Liver (tissue), 9 donors: ENCODE results near the gene OR10J4. TPM values are rescaled to one million over a fixed set of nuclear protein-coding genes. Genes with fewer than 3 reads are reported as not detected.

ENCODE experiments used
- DNase-seq: peaks from one replicate; pipeline ENCODE4 v3.0.0-alpha.2; 2017; ENCODE audit warnings: low spot score
- H3K27ac ChIP-seq, 2 donors: one replicate each; pipeline ENCODE4 v1.7.0; 2013; ENCODE audit warnings: inconsistent platforms in 2 of 2, low read length in 2 of 2, control low read depth in 1 of 2, low read depth in 1 of 2, mild to moderate bottlenecking in 1 of 2
- H3K27me3 ChIP-seq, 4 donors: one replicate each; pipeline versions ENCODE4 v1.6.1 to v1.7.0; 2013; ENCODE audit warnings: low read length in 3 of 4, inconsistent platforms in 1 of 4, mild to moderate bottlenecking in 1 of 4, moderate library complexity in 1 of 4; ENCODE audit not compliant: control insufficient read depth in 4 of 4, insufficient read depth in 4 of 4
- H3K36me3 ChIP-seq, 4 donors: one replicate each; pipeline versions ENCODE4 v1.6.1 to v1.7.0; 2013; ENCODE audit warnings: low read length in 3 of 4, mild to moderate bottlenecking in 3 of 4, low read depth in 1 of 4, moderate library complexity in 1 of 4; ENCODE audit not compliant: control insufficient read depth in 4 of 4, insufficient read depth in 3 of 4
- H3K4me1 ChIP-seq, 4 donors: one replicate each; pipeline versions ENCODE4 v1.6.1 to v1.7.0; 2013; ENCODE audit warnings: low read length in 3 of 4, mild to moderate bottlenecking in 3 of 4, moderate library complexity in 1 of 4; ENCODE audit not compliant: control insufficient read depth in 4 of 4, insufficient read depth in 4 of 4
- H3K4me3 ChIP-seq, 3 donors: one replicate each; pipeline versions ENCODE4 v1.6.1 to v1.7.0; 2013; ENCODE audit warnings: low read length in 3 of 3, control low read depth in 1 of 3, low read depth in 1 of 3, mild to moderate bottlenecking in 1 of 3
- H3K9ac ChIP-seq, 2 donors: one replicate each; pipeline ENCODE4 v1.7.0; 2013; ENCODE audit warnings: low read length in 2 of 2, mild to moderate bottlenecking in 2 of 2, moderate library complexity in 2 of 2, control low read depth in 1 of 2, low read depth in 1 of 2
- H3K9me3 ChIP-seq, 4 donors: one replicate each; pipeline versions ENCODE4 v1.6.1 to v1.7.0; 2013; ENCODE audit warnings: low read length in 3 of 4; ENCODE audit not compliant: control insufficient read depth in 4 of 4
- FOXA2 ChIP-seq: IDR thresholded peaks from 2 replicates; pipeline ENCODE4 v1.6.1; 2016; ENCODE audit warnings: antibody characterized with exemption
- GABPA ChIP-seq, 2 donors: IDR thresholded peaks in 1 of 2; conservative IDR thresholded peaks in 1 of 2; 2 replicates each; pipeline ENCODE4 v1.6.1; 2016; ENCODE audit warnings: antibody characterized with exemption in 2 of 2, mild to moderate bottlenecking in 1 of 2, moderate library complexity in 1 of 2
- HNF4A ChIP-seq, 2 donors: conservative IDR thresholded peaks; 2 replicates each; pipeline ENCODE4 v1.6.1; 2016; ENCODE audit warnings: antibody characterized with exemption in 2 of 2, mild to moderate bottlenecking in 2 of 2
- HNF4G ChIP-seq: IDR thresholded peaks from 2 replicates; pipeline ENCODE4 v1.6.1; 2016; ENCODE audit warnings: antibody characterized with exemption
- NR2F2 ChIP-seq: IDR thresholded peaks from 2 replicates; pipeline ENCODE4 v1.6.1; 2016; ENCODE audit warnings: antibody characterized with exemption
- RAD21 ChIP-seq, 2 donors: IDR thresholded peaks; 2 replicates each; pipeline ENCODE4 v1.6.1; 2016; ENCODE audit warnings: antibody characterized with exemption in 2 of 2, mild to moderate bottlenecking in 2 of 2
- RXRA ChIP-seq, 2 donors: IDR thresholded peaks; 2 replicates each; pipeline ENCODE4 v1.6.1; 2017 to 2018; ENCODE audit warnings: antibody characterized with exemption in 2 of 2, mild to moderate bottlenecking in 1 of 2
- TAF1 ChIP-seq: conservative IDR thresholded peaks from 2 replicates; pipeline ENCODE4 v1.6.1; 2016; ENCODE audit warnings: antibody characterized with exemption, mild to moderate bottlenecking
- WGBS: extraction: QIAGEN DNeasy Blood & Tissue Kit; methylation state at CpG from one replicate; pipeline ENCODE4 v1.1.7; 2013; 5-methylcytosine and 5-hydroxymethylcytosine counted together
- polyA plus RNA-seq, 2 donors: library from polyadenylated mRNA; stranded (reverse) in 1 of 2; unstranded in 1 of 2; fragments of 200-250 nt in 1 of 2; fragments of >200 nt in 1 of 2; fragmentation: Nextera tagmentation in 1 of 2; extraction: Ambion mirVana in 1 of 2; gene quantifications; one replicate each; pipeline versions ENCODE4 v1.2.1 to v1.2.3, GENCODE V29; 2013 to 2015
- total RNA-seq, 2 donors: library from RNA; depleted of rRNA; stranded (reverse); fragments of >200 nt; gene quantifications; one replicate each; pipeline ENCODE4 v1.2.3, GENCODE V29; 2014
- TF ChIP-seq, protein P1 (sequence below): fragments of 150-350 bp; IDR thresholded peaks from 2 replicates; pipeline ENCODE4 v1.5.1; 2017; ENCODE audit warnings: improper control_type of control experiment, low read depth, low read length; ENCODE audit not compliant: missing input control
- TF ChIP-seq, protein P2 (sequence below): IDR thresholded peaks from 2 replicates; pipeline ENCODE4 v1.6.1; 2016; ENCODE audit warnings: antibody characterized with exemption
- TF ChIP-seq, protein P3 (sequence below): IDR thresholded peaks from 2 replicates; pipeline ENCODE4 v1.6.1; 2016; ENCODE audit warnings: antibody characterized with exemption
- TF ChIP-seq, protein P4 (sequence below): IDR thresholded peaks from 2 replicates; pipeline ENCODE4 v1.6.1; 2016; ENCODE audit warnings: antibody characterized with exemption, mild to moderate bottlenecking
- donor health status: healthy.
- donor health status: healthy.
- donor health status: healthy.
- donor health status: healthy.
- donor health status: healthy.

OR10J4 gene
- total and polyA plus RNA-seq, 4 donors = not detected

DNA sequence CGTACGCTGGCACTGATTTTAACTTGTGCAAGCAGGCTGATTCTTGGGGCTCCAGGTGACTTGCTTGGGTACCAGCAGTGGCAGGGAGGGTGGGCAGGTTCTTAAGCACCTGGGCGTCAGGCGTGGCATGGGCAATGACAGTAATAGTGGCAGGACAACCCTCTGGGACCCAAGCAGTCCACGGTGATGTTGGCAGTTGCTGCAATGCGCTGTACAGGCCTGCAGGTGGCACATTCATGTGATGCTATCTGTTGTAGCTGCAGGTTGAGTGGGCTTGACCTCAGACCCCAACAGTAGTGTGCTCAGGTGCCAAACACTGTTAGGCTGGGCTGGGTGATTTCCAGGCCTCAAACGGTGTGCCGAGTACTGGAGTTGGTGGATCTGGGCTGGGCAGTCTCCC is 10.2 kb upstream of the OR10J4 start:
- TF ChIP-seq, protein P1, sequence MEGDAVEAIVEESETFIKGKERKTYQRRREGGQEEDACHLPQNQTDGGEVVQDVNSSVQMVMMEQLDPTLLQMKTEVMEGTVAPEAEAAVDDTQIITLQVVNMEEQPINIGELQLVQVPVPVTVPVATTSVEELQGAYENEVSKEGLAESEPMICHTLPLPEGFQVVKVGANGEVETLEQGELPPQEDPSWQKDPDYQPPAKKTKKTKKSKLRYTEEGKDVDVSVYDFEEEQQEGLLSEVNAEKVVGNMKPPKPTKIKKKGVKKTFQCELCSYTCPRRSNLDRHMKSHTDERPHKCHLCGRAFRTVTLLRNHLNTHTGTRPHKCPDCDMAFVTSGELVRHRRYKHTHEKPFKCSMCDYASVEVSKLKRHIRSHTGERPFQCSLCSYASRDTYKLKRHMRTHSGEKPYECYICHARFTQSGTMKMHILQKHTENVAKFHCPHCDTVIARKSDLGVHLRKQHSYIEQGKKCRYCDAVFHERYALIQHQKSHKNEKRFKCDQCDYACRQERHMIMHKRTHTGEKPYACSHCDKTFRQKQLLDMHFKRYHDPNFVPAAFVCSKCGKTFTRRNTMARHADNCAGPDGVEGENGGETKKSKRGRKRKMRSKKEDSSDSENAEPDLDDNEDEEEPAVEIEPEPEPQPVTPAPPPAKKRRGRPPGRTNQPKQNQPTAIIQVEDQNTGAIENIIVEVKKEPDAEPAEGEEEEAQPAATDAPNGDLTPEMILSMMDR = peak; percentile 47
- TF ChIP-seq, protein P2, sequence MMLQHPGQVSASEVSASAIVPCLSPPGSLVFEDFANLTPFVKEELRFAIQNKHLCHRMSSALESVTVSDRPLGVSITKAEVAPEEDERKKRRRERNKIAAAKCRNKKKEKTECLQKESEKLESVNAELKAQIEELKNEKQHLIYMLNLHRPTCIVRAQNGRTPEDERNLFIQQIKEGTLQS = no peak
- peak; percentile 50 to 71 for TF ChIP-seq RAD21 (IDR thresholded peaks at IDR 0.05)
- Histone ChIP-seq H3K4me3 (no peak overlapping the region), H3K27me3 (no peaks in the 10 kb centered on the region), H3K4me1 (no peaks in the 10 kb centered on the region), H3K9me3 (peaks cover 0 to 2% (median 0%) of the 10 kb centered on the region in 4 donors), H3K9ac (no peak overlapping the region), H3K27ac (no peak overlapping the region), H3K36me3 (no peaks in the 10 kb centered on the region)
- 89% methylated on average over 8 of the region's 8 CpGs for WGBS
- no peak for DNase-seq

DNA sequence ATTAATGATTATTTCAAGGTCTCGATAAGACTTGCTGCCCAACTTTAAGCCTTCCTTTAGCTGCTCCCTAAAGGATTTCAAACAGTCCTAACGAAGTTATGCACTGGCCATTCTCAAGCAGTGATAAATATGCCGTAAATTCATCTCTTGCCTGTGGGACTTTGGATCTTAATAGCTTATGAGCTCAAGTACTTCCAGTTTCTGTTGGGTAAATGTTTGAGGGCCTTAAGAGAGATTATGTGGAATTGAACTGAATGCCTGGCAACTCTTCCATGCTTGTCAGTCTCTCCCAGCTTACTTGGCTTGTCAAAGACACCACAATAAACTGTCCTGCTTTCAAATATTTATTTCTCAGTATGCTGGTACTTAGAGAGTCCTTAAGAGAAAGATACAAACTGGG is 3.5 kb upstream of the OR10J4 start:
- Histone ChIP-seq H3K27me3 (no peaks in the 10 kb centered on the region), H3K27ac (no peak overlapping the region), H3K9me3 (no peaks in the 10 kb centered on the region), H3K4me3 (no peak overlapping the region), H3K36me3 (no peaks in the 10 kb centered on the region), H3K4me1 (no peaks in the 10 kb centered on the region), H3K9ac (no peak overlapping the region)
- no peak for DNase-seq
- WGBS = 77% methylated on average over 3 of the region's 3 CpGs
- no peak for TF ChIP-seq GABPA (IDR thresholded peaks at IDR 0.05 in 1 of 2, conservative IDR thresholded peaks at IDR 0.05 in 1 of 2)
- TF ChIP-seq HNF4A (conservative IDR thresholded peaks at IDR 0.05) = no peak
- TF ChIP-seq RAD21 (IDR thresholded peaks at IDR 0.05) = no peak
- TF ChIP-seq, protein P2 = no peak
- TF ChIP-seq FOXA2 = no peak
- TF ChIP-seq NR2F2 = no peak
- TF ChIP-seq, protein P3, sequence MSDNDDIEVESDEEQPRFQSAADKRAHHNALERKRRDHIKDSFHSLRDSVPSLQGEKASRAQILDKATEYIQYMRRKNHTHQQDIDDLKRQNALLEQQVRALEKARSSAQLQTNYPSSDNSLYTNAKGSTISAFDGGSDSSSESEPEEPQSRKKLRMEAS = no peak
- TF ChIP-seq RXRA (IDR thresholded peaks at IDR 0.05) = no peak
- TF ChIP-seq, protein P1 = no peak
- TF ChIP-seq HNF4G = no peak
- TF ChIP-seq, protein P4, sequence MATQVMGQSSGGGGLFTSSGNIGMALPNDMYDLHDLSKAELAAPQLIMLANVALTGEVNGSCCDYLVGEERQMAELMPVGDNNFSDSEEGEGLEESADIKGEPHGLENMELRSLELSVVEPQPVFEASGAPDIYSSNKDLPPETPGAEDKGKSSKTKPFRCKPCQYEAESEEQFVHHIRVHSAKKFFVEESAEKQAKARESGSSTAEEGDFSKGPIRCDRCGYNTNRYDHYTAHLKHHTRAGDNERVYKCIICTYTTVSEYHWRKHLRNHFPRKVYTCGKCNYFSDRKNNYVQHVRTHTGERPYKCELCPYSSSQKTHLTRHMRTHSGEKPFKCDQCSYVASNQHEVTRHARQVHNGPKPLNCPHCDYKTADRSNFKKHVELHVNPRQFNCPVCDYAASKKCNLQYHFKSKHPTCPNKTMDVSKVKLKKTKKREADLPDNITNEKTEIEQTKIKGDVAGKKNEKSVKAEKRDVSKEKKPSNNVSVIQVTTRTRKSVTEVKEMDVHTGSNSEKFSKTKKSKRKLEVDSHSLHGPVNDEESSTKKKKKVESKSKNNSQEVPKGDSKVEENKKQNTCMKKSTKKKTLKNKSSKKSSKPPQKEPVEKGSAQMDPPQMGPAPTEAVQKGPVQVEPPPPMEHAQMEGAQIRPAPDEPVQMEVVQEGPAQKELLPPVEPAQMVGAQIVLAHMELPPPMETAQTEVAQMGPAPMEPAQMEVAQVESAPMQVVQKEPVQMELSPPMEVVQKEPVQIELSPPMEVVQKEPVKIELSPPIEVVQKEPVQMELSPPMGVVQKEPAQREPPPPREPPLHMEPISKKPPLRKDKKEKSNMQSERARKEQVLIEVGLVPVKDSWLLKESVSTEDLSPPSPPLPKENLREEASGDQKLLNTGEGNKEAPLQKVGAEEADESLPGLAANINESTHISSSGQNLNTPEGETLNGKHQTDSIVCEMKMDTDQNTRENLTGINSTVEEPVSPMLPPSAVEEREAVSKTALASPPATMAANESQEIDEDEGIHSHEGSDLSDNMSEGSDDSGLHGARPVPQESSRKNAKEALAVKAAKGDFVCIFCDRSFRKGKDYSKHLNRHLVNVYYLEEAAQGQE = no peak
- TF ChIP-seq TAF1 = no peak
